ENCODE data around the gene TPM2.

DNA sequence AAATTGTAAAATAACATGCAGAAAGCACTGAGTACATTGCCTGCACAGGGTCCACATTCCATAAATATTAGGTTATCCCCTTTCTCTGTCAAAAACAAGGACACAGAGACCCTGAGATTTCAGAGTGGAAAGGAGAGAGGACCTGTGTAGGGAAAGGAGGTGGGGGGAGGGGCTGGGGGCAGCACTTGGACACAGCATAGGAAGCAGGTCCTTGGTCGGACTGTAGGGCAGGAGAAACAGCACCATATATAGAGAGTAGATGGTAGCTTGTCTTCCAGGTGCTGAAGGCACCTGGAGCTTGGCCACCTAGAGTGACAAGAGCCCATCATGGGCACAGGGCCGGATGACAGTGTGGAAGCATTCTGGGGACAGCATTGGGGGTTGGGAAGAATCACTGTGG, 2.4 kb downstream of the TPM2 start:
- TF ChIP-seq, protein P1, sequence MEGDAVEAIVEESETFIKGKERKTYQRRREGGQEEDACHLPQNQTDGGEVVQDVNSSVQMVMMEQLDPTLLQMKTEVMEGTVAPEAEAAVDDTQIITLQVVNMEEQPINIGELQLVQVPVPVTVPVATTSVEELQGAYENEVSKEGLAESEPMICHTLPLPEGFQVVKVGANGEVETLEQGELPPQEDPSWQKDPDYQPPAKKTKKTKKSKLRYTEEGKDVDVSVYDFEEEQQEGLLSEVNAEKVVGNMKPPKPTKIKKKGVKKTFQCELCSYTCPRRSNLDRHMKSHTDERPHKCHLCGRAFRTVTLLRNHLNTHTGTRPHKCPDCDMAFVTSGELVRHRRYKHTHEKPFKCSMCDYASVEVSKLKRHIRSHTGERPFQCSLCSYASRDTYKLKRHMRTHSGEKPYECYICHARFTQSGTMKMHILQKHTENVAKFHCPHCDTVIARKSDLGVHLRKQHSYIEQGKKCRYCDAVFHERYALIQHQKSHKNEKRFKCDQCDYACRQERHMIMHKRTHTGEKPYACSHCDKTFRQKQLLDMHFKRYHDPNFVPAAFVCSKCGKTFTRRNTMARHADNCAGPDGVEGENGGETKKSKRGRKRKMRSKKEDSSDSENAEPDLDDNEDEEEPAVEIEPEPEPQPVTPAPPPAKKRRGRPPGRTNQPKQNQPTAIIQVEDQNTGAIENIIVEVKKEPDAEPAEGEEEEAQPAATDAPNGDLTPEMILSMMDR (IDR thresholded peaks at IDR 0.05; ENCODE audit: insufficient read depth, low read length, poor library complexity, severe bottlenecking), result no peak
- no peak for TF ChIP-seq EZH2phosphoT487 (conservative IDR thresholded peaks at IDR 0.05; ENCODE audit: low read length)
